Parathyroid adenoma (tissue), 2 donors: ENCODE data around the gene TLR6.

Experiments
- H2AFZ ChIP-seq: fragments of 300-600 bp; sonication (generic); one replicate; pipeline ENCODE4 v1.7.0; 2017; ENCODE audit warnings: antibody characterized with exemption, mild to moderate bottlenecking
- H3K27ac ChIP-seq: fragments of 300-600 bp; sonication (generic); one replicate; pipeline ENCODE4 v1.7.0; 2017
- H3K27me3 ChIP-seq: fragments of 300-600 bp; sonication (generic); one replicate; pipeline ENCODE4 v1.7.0; 2017; ENCODE audit warnings: low read length; ENCODE audit not compliant: control insufficient read depth, insufficient read depth
- H3K36me3 ChIP-seq: fragments of 300-600 bp; sonication (generic); one replicate; pipeline ENCODE4 v1.7.0; 2017; ENCODE audit warnings: low read length; ENCODE audit not compliant: control insufficient read depth, insufficient read depth
- H3K4me1 ChIP-seq: fragments of 300-600 bp; sonication (generic); one replicate; pipeline ENCODE4 v1.7.0; 2017; ENCODE audit warnings: control low read depth
- H3K4me2 ChIP-seq: fragments of 300-600 bp; sonication (generic); one replicate; pipeline ENCODE4 v1.7.0; 2017; ENCODE audit warnings: low read length
- H3K4me3 ChIP-seq: fragments of 300-600 bp; sonication (generic); one replicate; pipeline ENCODE4 v1.7.0; 2017; ENCODE audit warnings: low read depth, low read length
- H3K79me2 ChIP-seq: fragments of 300-600 bp; sonication (generic); one replicate; pipeline ENCODE4 v1.7.0; 2017; ENCODE audit warnings: control low read depth
- H3K9ac ChIP-seq: fragments of 300-600 bp; sonication (generic); one replicate; pipeline ENCODE4 v1.7.0; 2017; ENCODE audit warnings: mild to moderate bottlenecking
- H3K9me3 ChIP-seq: fragments of 300-600 bp; sonication (generic); one replicate; pipeline ENCODE4 v1.7.0; 2017; ENCODE audit warnings: low read length; ENCODE audit not compliant: control insufficient read depth
- TF ChIP-seq, protein P1 (sequence below): fragments of 300-600 bp; sonication (generic); IDR thresholded peaks from one replicate; pipeline ENCODE4 v1.7.0; 2017; ENCODE audit warnings: antibody characterized with exemption, mild to moderate bottlenecking
- donor health status: primary hyperparathyroidism.

The TLR6 gene

DNA sequence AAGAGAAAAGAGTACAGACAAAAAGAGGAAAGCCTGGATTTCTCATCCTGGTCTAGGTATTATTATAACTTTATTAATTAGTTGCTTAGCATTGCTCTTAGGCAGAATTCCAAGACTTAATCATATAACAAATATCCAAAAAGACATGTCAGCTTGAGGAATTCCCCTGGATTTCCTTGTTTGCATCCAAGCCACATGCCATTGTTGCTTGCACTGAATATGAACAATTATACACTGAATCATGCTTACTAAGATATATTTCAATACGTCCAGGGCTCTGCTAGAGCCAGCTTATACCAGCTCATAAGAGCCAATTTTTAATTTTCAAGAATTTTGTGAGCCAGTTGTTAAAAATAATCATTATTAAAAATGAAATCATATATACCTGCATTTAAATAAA lies 68.3 kb downstream of the TLR6 start:
- H3K4me1 ChIP-seq, result no peaks in the 10 kb centered on the region
- H3K9ac ChIP-seq, result no peak overlapping the region
- TF ChIP-seq, protein P1, sequence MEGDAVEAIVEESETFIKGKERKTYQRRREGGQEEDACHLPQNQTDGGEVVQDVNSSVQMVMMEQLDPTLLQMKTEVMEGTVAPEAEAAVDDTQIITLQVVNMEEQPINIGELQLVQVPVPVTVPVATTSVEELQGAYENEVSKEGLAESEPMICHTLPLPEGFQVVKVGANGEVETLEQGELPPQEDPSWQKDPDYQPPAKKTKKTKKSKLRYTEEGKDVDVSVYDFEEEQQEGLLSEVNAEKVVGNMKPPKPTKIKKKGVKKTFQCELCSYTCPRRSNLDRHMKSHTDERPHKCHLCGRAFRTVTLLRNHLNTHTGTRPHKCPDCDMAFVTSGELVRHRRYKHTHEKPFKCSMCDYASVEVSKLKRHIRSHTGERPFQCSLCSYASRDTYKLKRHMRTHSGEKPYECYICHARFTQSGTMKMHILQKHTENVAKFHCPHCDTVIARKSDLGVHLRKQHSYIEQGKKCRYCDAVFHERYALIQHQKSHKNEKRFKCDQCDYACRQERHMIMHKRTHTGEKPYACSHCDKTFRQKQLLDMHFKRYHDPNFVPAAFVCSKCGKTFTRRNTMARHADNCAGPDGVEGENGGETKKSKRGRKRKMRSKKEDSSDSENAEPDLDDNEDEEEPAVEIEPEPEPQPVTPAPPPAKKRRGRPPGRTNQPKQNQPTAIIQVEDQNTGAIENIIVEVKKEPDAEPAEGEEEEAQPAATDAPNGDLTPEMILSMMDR, result no peak
- H3K9me3 ChIP-seq, result no peaks in the 10 kb centered on the region
- no peak overlapping the region for H2AFZ ChIP-seq
- no peak overlapping the region for H3K4me2 ChIP-seq
- no peaks in the 10 kb centered on the region for H3K36me3 ChIP-seq
- no peak overlapping the region for H3K27ac ChIP-seq
- H3K27me3 ChIP-seq, result no peaks in the 10 kb centered on the region
- no peak overlapping the region for H3K4me3 ChIP-seq
- no peaks in the 10 kb centered on the region for H3K79me2 ChIP-seq

GRCh38 chr4:38787693-38788092 lies 68.9 kb downstream of the TLR6 start:
- H3K4me3 ChIP-seq, result no peak overlapping the region
- H3K27ac ChIP-seq, result no peak overlapping the region
- no peaks in the 10 kb centered on the region for H3K4me1 ChIP-seq
- no peak overlapping the region for H2AFZ ChIP-seq
- H3K36me3 ChIP-seq, result no peaks in the 10 kb centered on the region
- no peaks in the 10 kb centered on the region for H3K79me2 ChIP-seq
- H3K4me2 ChIP-seq, result no peak overlapping the region
- TF ChIP-seq, protein P1, result no peak
- no peaks in the 10 kb centered on the region for H3K9me3 ChIP-seq
- H3K27me3 ChIP-seq, result no peaks in the 10 kb centered on the region
- no peak overlapping the region for H3K9ac ChIP-seq

- no peak overlapping the region for H3K9ac ChIP-seq
- no peak overlapping the region for H2AFZ ChIP-seq
- no peak overlapping the region for H3K4me3 ChIP-seq
- no peaks in the 10 kb centered on the region for H3K4me1 ChIP-seq
- no peaks in the 10 kb centered on the region for H3K36me3 ChIP-seq
- H3K9me3 ChIP-seq, result no peaks in the 10 kb centered on the region
- TF ChIP-seq, protein P1, result no peak
- no peak overlapping the region for H3K27ac ChIP-seq
- no peaks in the 10 kb centered on the region for H3K79me2 ChIP-seq
- no peak overlapping the region for H3K4me2 ChIP-seq
- no peaks in the 10 kb centered on the region for H3K27me3 ChIP-seq
Observed at GRCh38 chr4:38785901-38786402, 70.7 kb downstream of the TLR6 start.

- Histone ChIP-seq H3K79me2 (no peaks in the 10 kb centered on the region), H3K27me3 (no peaks in the 10 kb centered on the region), H3K4me2 (no peak overlapping the region), H3K9ac (no peak overlapping the region), H3K36me3 (no peaks in the 10 kb centered on the region), H3K4me1 (no peaks in the 10 kb centered on the region), H3K9me3 (no peaks in the 10 kb centered on the region), H3K27ac (no peak overlapping the region), H2AFZ (no peak overlapping the region), H3K4me3 (no peak overlapping the region)
- TF ChIP-seq, protein P1, result no peak
Observed at GRCh38 chr4:38785041-38785790, 71.4 kb downstream of the TLR6 start.

GRCh38 chr4:38784141-38784540 lies 72.5 kb downstream of the TLR6 start:
- H3K4me1 ChIP-seq, result no peaks in the 10 kb centered on the region
- H3K4me2 ChIP-seq, result no peak overlapping the region
- H3K4me3 ChIP-seq, result no peak overlapping the region
- H3K79me2 ChIP-seq, result no peaks in the 10 kb centered on the region
- H3K36me3 ChIP-seq, result no peaks in the 10 kb centered on the region
- H2AFZ ChIP-seq, result no peak overlapping the region
- no peak overlapping the region for H3K9ac ChIP-seq
- H3K27me3 ChIP-seq, result no peaks in the 10 kb centered on the region
- no peak overlapping the region for H3K27ac ChIP-seq
- TF ChIP-seq, protein P1, result no peak
- no peaks in the 10 kb centered on the region for H3K9me3 ChIP-seq
